HEK293 (cell line): ENCODE measurements around the gene HTRA1.

Experiments used
- CTCF ChIA-PET: fragments of 350-600 bp; formaldehyde crosslinking; extraction: SDS; loops from one replicate; lab custom pipeline; 2021; ENCODE audit warnings: antibody characterized with exemption; lab: Yijun Ruan, JAX
- POLR2A ChIA-PET: fragments of 300-600 bp; formaldehyde crosslinking; extraction: SDS; loops from one replicate; lab custom pipeline; 2020; ENCODE audit warnings: antibody characterized with exemption, inconsistent platforms; lab: Yijun Ruan, JAX
- H3K27ac ChIP-seq: fragments of 200-500 bp; sonication (Bioruptor generic); 2 replicates; pipeline ENCODE4 v1.5.1; 2014; ENCODE audit warnings: low read depth, low read length, control low read depth, inconsistent platforms; ENCODE audit errors: extremely low read depth
- H3K36me3 ChIP-seq, 2 experiments: fragments of 200-500 bp in 1 of 2; sonication (Bioruptor generic) in 1 of 2; 1 replicate in 1 of 2; 2 replicates in 1 of 2; pipeline ENCODE4 v1.5.1; 2014 to 2017; ENCODE audit warnings: inconsistent platforms in 2 of 2, low read length in 2 of 2; ENCODE audit not compliant: control insufficient read depth in 2 of 2, insufficient read depth in 1 of 2
- H3K4me1 ChIP-seq: fragments of 200-500 bp; sonication (Bioruptor generic); 2 replicates; pipeline ENCODE4 v1.5.1; 2014; ENCODE audit warnings: mild to moderate bottlenecking, low read length, inconsistent platforms; ENCODE audit not compliant: control insufficient read depth, insufficient read depth
- H3K4me3 ChIP-seq: 2 replicates; pipeline ENCODE4 v1.5.1; 2011; ENCODE audit warnings: low read depth, mild to moderate bottlenecking, control low read depth, low read length, moderate library complexity
- H3K9me3 ChIP-seq: fragments of 200-500 bp; sonication (Bioruptor generic); 2 replicates; pipeline ENCODE4 v1.5.1; 2014; ENCODE audit warnings: low read depth, low read length, inconsistent platforms; ENCODE audit not compliant: control insufficient read depth, insufficient read depth
- HOXC10 ChIP-seq: sonication (generic); formaldehyde crosslinking; IDR thresholded peaks from 2 replicates; pipeline ENCODE4 v1.8.1; 2023; ENCODE audit warnings: mild to moderate bottlenecking, missing genetic modification reagents
- SETDB1 ChIP-seq: IDR thresholded peaks from one replicate; pipeline ENCODE4 v1.6.1; 2017; ENCODE audit warnings: mild to moderate bottlenecking, low read length, moderate library complexity, mixed read lengths; ENCODE audit not compliant: insufficient read length
- SP3 ChIP-seq: fragments of 450-650 bp; formaldehyde crosslinking; IDR thresholded peaks from 2 replicates; pipeline ENCODE4 v1.5.1; 2016; ENCODE audit warnings: missing biosample characterization, missing genetic modification characterization
- ZNF146 ChIP-seq: fragments of 450-650 bp; formaldehyde crosslinking; IDR thresholded peaks from 2 replicates; pipeline ENCODE4 v1.5.1; 2016; ENCODE audit warnings: missing biosample characterization, missing genetic modification characterization
- ZNF169 ChIP-seq: fragments of 450-650 bp; formaldehyde crosslinking; IDR thresholded peaks from 2 replicates; pipeline ENCODE4 v1.5.1; 2016; ENCODE audit warnings: missing biosample characterization, missing genetic modification characterization
- ZNF202 ChIP-seq: fragments of 450-650 bp; formaldehyde crosslinking; IDR thresholded peaks from 2 replicates; pipeline ENCODE4 v1.5.1; 2016; ENCODE audit warnings: missing biosample characterization, missing genetic modification characterization, borderline replicate concordance
- ZNF48 ChIP-seq: fragments of 450-650 bp; formaldehyde crosslinking; IDR thresholded peaks from 2 replicates; pipeline ENCODE4 v1.5.1; 2016; ENCODE audit warnings: missing biosample characterization, missing genetic modification characterization
- ZNF514 ChIP-seq: fragments of 450-650 bp; formaldehyde crosslinking; IDR thresholded peaks from 2 replicates; pipeline ENCODE4 v1.5.1; 2016; ENCODE audit warnings: missing biosample characterization, missing genetic modification characterization
- ZNF521 ChIP-seq: fragments of 450-650 bp; formaldehyde crosslinking; IDR thresholded peaks from 2 replicates; pipeline ENCODE4 v1.5.1; 2017; ENCODE audit warnings: missing biosample characterization, mild to moderate bottlenecking, missing genetic modification characterization
- ZNF544 ChIP-seq: fragments of 450-650 bp; formaldehyde crosslinking; IDR thresholded peaks from 2 replicates; pipeline ENCODE4 v1.5.0; 2017; ENCODE audit warnings: missing biosample characterization, missing genetic modification characterization
- ZNF560 ChIP-seq: fragments of 450-650 bp; formaldehyde crosslinking; IDR thresholded peaks from 2 replicates; pipeline ENCODE4 v1.5.1; 2017; ENCODE audit warnings: missing biosample characterization, missing genetic modification characterization, borderline replicate concordance
- ZNF596 ChIP-seq: fragments of 450-650 bp; IDR thresholded peaks from 2 replicates; pipeline ENCODE4 v1.5.0; 2018; ENCODE audit warnings: missing biosample characterization, mild to moderate bottlenecking, missing genetic modification characterization, moderate library complexity
- ZNF664 ChIP-seq: fragments of 450-650 bp; formaldehyde crosslinking; IDR thresholded peaks from 2 replicates; pipeline ENCODE4 v1.5.1; 2016; ENCODE audit warnings: missing biosample characterization, missing genetic modification characterization
- ZNF785 ChIP-seq: fragments of 450-650 bp; formaldehyde crosslinking; IDR thresholded peaks from 2 replicates; pipeline ENCODE4 v1.5.1; 2016; ENCODE audit warnings: missing biosample characterization, missing genetic modification characterization
- ZNF792 ChIP-seq: fragments of 450-650 bp; formaldehyde crosslinking; IDR thresholded peaks from 2 replicates; pipeline ENCODE4 v1.5.1; 2016; ENCODE audit warnings: missing biosample characterization, missing genetic modification characterization
- ZNF843 ChIP-seq: fragments of 450-650 bp; formaldehyde crosslinking; IDR thresholded peaks from 2 replicates; pipeline ENCODE4 v1.5.1; 2016; ENCODE audit warnings: missing biosample characterization, missing genetic modification characterization
- TF ChIP-seq, protein P1 (sequence below): fragments of 450-650 bp; formaldehyde crosslinking; IDR thresholded peaks from 2 replicates; pipeline ENCODE4 v1.5.1; 2016; ENCODE audit warnings: missing biosample characterization, missing genetic modification characterization
- TF ChIP-seq, protein P2 (sequence below): fragments of 450-650 bp; formaldehyde crosslinking; IDR thresholded peaks from 2 replicates; pipeline ENCODE4 v1.5.1; 2017; ENCODE audit warnings: missing biosample characterization, mild to moderate bottlenecking, missing genetic modification characterization, moderate library complexity
- TF ChIP-seq, protein P3 (sequence below): fragments of 450-650 bp; formaldehyde crosslinking; conservative IDR thresholded peaks from 2 replicates; pipeline ENCODE4 v1.5.1; 2016; ENCODE audit warnings: low read depth, missing biosample characterization, missing genetic modification characterization

HTRA1 gene

DNA sequence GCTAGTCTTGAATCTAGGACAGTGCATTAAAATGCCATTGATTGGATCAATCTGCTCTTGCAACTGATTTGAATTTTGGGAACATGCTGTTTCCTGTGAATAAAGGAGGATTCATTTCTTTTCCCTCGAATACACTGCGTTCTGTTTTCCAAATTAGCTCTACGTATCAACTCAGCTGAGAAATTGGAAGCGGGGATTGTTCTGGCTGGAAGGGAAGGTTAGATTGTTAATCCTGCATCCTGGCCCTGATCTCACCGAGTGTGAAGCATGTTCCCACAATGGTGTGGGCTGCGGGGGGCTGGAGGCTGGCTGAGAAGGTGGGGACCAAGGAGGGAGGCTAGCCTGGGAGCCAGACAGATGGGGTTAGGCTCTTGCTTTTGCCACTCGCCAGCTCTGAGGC is 17.6 kb downstream of the HTRA1 start:
- Histone ChIP-seq H3K36me3 (no peaks in the 10 kb centered on the region), H3K27ac (no peak overlapping the region), H3K4me1 (0 out of 2 replicates have a peak, but pooled peaks cover 3% of the 10 kb centered on the region), H3K9me3 (no peaks in the 10 kb centered on the region), H3K4me3 (no peak overlapping the region)
- TF ChIP-seq ZNF544 (tag by site-specific recombination) (no peak), ZNF560 (tag by site-specific recombination) (no peak), SP3 (tag by site-specific recombination) (no peak), ZNF843 (tag by site-specific recombination) (no peak), ZNF48 (no peak), ZNF169 (tag by site-specific recombination) (no peak), HOXC10 (CRISPR knock-in tag) (no peak)
- TF ChIP-seq, protein P1, sequence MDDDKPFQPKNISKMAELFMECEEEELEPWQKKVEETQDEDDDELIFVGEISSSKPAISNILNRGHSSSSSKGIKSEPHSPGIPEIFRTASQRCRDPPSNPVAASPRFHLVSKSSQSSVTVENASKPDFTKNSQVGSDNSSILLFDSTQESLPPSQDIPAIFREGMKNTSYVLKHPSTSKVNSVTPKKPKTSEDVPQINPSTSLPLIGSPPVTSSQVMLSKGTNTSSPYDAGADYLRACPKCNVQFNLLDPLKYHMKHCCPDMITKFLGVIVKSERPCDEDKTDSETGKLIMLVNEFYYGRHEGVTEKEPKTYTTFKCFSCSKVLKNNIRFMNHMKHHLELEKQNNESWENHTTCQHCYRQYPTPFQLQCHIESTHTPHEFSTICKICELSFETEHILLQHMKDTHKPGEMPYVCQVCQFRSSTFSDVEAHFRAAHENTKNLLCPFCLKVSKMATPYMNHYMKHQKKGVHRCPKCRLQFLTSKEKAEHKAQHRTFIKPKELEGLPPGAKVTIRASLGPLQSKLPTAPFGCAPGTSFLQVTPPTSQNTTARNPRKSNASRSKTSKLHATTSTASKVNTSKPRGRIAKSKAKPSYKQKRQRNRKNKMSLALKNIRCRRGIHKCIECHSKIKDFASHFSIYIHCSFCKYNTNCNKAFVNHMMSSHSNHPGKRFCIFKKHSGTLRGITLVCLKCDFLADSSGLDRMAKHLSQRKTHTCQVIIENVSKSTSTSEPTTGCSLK (tag by site-specific recombination): no peak
- TF ChIP-seq, protein P2, sequence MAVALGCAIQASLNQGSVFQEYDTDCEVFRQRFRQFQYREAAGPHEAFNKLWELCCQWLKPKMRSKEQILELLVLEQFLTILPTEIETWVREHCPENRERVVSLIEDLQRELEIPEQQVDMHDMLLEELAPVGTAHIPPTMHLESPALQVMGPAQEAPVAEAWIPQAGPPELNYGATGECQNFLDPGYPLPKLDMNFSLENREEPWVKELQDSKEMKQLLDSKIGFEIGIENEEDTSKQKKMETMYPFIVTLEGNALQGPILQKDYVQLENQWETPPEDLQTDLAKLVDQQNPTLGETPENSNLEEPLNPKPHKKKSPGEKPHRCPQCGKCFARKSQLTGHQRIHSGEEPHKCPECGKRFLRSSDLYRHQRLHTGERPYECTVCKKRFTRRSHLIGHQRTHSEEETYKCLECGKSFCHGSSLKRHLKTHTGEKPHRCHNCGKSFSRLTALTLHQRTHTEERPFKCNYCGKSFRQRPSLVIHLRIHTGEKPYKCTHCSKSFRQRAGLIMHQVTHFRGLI (tag by site-specific recombination): no peak
- CTCF ChIA-PET: no interaction called here
- POLR2A ChIA-PET: interaction anchor here (1.2 kb wide), 1 partner anchor 10 kb away, joined by 5 read pairs; no protein-coding TSS in a partner anchor

DNA sequence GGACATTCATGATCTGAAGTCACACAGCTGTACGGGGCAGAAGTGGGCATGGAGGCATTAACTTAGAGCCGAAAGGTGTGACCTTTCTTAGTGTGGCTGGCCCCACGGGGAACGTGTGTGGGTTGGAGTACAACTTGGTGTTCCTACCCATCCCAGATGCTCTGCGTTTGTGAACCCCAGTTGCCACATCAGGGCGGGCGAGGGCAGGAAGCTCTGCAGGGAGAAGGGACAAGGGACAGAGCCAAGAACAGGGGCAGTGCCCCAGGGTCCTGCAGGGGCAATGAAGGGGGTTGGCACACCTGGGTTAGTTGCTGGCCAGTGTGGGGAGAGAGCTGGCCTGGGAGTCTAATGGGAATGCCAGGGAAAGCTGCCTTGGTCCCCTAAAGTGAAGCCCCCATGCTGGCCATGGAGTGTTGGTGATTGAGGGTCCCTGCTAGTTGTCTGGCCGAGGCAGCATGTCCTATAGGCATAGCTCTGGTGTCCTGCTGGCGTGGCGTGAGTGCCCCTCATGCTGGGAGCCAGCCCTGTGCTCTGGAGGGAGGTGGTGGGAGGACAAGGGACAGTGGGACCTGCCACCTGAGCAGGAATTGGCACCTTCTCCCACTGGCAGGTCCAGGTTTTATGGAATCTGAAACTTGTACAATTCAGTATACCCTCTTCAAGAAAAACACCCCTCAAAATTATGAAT is 18.9 kb downstream of the HTRA1 start:
- H3K9me3 ChIP-seq: no peaks in the 10 kb centered on the region
- CTCF ChIA-PET: interaction anchor here (0.7 kb wide), 1 partner anchor 86 kb away, joined by 3 read pairs; no protein-coding TSS in a partner anchor
- TF ChIP-seq ZNF202 (tag by site-specific recombination) (no peak), ZNF521 (tag by site-specific recombination) (no peak), ZNF792 (tag by site-specific recombination) (no peak), ZNF596 (no peak), ZNF785 (no peak), ZNF843 (tag by site-specific recombination) (no peak), ZNF514 (tag by site-specific recombination) (no peak), ZNF664 (tag by site-specific recombination) (no peak), ZNF146 (tag by site-specific recombination) (no peak)
- no peak overlapping the region for H3K27ac ChIP-seq
- no peaks in the 10 kb centered on the region for H3K36me3 ChIP-seq
- POLR2A ChIA-PET: no interaction called here
- H3K4me1 ChIP-seq: no peaks in the 10 kb centered on the region
- H3K4me3 ChIP-seq: no peak overlapping the region

DNA sequence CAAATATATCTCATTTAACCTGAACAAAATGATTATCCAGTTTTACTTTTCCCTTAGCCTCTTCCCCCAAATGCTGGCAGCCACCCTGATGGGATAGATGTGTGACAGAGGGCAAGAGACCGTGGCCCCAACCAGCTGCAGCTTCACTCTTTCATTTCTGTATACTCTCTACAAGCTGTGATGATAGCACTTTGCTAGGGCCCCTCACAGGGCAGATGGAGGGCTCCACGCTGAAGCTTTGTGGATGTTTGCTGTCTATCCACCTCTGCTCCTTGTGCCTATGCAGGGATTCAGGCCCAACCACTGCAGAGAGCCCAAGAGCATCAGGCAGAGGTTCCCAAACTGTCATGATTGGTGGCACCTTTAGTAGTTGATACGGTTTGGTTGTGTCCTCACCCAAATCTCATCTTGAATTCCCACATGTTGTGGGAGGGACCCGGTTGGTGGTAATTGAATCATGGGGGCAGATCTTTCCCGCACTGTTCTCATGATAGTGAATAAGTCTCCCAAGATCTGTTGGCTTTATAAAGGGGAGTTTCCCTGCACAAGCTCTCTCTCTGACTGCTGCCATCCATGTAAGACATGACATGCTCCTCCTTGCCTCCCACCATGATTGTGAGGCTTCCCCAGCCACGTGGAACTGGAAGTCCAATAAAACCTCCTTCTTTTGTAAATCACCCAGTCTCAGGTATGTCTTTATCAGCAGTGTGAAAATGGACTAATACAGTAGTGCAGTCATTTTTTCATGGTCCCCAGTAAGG is 20.1 kb downstream of the HTRA1 start:
- CTCF ChIA-PET: no interaction called here
- no peaks in the 10 kb centered on the region for H3K4me1 ChIP-seq
- no peak overlapping the region for H3K27ac ChIP-seq
- H3K4me3 ChIP-seq: no peak overlapping the region
- TF ChIP-seq, protein P3, sequence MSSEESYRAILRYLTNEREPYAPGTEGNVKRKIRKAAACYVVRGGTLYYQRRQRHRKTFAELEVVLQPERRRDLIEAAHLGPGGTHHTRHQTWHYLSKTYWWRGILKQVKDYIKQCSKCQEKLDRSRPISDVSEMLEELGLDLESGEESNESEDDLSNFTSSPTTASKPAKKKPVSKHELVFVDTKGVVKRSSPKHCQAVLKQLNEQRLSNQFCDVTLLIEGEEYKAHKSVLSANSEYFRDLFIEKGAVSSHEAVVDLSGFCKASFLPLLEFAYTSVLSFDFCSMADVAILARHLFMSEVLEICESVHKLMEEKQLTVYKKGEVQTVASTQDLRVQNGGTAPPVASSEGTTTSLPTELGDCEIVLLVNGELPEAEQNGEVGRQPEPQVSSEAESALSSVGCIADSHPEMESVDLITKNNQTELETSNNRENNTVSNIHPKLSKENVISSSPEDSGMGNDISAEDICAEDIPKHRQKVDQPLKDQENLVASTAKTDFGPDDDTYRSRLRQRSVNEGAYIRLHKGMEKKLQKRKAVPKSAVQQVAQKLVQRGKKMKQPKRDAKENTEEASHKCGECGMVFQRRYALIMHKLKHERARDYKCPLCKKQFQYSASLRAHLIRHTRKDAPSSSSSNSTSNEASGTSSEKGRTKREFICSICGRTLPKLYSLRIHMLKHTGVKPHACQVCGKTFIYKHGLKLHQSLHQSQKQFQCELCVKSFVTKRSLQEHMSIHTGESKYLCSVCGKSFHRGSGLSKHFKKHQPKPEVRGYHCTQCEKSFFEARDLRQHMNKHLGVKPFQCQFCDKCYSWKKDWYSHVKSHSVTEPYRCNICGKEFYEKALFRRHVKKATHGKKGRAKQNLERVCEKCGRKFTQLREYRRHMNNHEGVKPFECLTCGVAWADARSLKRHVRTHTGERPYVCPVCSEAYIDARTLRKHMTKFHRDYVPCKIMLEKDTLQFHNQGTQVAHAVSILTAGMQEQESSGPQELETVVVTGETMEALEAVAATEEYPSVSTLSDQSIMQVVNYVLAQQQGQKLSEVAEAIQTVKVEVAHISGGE: no peak
- TF ChIP-seq SETDB1: peak; percentile 73
- H3K36me3 ChIP-seq: no peaks in the 10 kb centered on the region
- no peaks in the 10 kb centered on the region for H3K9me3 ChIP-seq
- POLR2A ChIA-PET: no interaction called here
